ENCODE results near the gene AIFM1. TPM values are rescaled to one million over a fixed set of nuclear protein-coding genes. Genes with fewer than 3 reads are reported as not detected.

Gene AIFM1
- total and polyA plus RNA-seq, 12 donors: 37.4 to 163 (median 69.6) TPM

DNA sequence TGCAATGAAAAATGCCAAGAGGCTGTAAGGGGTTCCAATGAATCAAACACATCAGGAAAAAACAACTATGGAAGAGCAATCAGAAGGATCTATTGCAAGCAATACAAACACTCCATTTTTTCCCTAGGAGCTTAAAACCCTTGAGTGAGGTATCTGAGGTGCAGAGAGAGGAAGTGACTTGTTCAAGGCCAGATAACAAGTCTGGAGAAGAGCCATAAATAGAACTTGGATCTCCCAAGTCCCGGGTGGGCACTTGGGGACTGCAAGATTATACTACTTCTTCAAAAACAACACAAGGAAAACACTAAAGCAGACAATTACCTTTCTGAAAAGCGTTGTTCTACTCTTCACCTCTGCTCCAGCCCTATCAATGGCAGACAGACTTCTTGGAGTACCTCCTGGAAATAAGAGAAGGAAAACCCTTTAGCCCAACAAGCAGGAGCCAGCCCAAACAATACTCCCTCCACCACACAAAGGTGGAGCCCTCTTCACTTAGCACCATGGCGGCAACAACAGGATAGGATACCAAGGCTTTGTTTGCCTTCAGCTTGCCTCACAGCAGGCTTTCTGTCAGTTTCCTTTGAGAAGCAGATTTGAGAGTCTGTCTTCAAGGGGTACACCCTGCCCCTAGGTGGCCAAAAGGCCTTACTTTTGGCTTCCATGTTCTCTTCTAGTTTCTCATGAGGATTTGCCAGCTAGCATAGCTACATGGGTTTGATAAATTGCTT is 26.0 kb downstream of the AIFM1 start:
- H3K4me3 ChIP-seq: no peak overlapping the region
- no peaks in the 10 kb centered on the region for H3K9me3 ChIP-seq (replicated peaks in 1 of 3)
- DNase-seq: no peak
- H3K36me3 ChIP-seq (replicated peaks in 1 of 2): peaks cover 0 to 24% of the 10 kb centered on the region in 2 donors
- H3K27me3 ChIP-seq: no peaks in the 10 kb centered on the region
- no peak overlapping the region for H3K27ac ChIP-seq
- WGBS, 4 donors: 41 to 56% (median 49%) methylated on average over 3 of the region's 3 CpGs
- no peaks in the 10 kb centered on the region for H3K4me1 ChIP-seq (replicated peaks in 1 of 2)
- TF ChIP-seq, protein P1, sequence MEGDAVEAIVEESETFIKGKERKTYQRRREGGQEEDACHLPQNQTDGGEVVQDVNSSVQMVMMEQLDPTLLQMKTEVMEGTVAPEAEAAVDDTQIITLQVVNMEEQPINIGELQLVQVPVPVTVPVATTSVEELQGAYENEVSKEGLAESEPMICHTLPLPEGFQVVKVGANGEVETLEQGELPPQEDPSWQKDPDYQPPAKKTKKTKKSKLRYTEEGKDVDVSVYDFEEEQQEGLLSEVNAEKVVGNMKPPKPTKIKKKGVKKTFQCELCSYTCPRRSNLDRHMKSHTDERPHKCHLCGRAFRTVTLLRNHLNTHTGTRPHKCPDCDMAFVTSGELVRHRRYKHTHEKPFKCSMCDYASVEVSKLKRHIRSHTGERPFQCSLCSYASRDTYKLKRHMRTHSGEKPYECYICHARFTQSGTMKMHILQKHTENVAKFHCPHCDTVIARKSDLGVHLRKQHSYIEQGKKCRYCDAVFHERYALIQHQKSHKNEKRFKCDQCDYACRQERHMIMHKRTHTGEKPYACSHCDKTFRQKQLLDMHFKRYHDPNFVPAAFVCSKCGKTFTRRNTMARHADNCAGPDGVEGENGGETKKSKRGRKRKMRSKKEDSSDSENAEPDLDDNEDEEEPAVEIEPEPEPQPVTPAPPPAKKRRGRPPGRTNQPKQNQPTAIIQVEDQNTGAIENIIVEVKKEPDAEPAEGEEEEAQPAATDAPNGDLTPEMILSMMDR (IDR thresholded peaks at IDR 0.05): no peak
- no peak for TF ChIP-seq POLR2A (IDR thresholded peaks at IDR 0.05)
- intact Hi-C loops (cut with DNase I): no loop called here

DNA sequence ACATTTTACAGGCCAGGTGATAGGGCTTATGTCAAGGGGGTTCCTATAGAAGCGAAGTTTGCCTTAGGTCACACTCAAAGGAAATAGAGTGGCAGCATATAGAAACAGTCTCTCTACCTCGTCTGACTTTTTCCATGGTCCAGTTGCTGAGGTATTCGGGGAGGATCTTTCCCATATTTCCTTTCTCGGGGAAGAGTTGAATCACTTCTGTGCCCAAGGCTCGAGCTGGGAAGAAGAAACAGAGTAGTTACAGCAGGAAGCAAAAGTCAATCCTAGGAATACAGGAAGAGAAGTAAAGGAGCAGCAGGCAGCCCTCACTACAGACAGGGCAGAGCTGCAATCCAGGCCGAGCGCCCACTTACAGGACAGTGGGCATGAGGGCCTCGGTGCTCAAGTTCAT is 28.7 kb downstream of the AIFM1 start:
- DNase-seq: no peak
- intact Hi-C loops (cut with DNase I): no loop called here
- Histone ChIP-seq H3K4me1 (replicated peaks in 1 of 2) (no peaks in the 10 kb centered on the region), H3K27me3 (no peaks in the 10 kb centered on the region), H3K4me3 (no peak overlapping the region), H3K9me3 (replicated peaks in 1 of 3) (no peaks in the 10 kb centered on the region), H3K27ac (no peak overlapping the region), H3K36me3 (replicated peaks in 1 of 2) (peaks cover 0 to 31% of the 10 kb centered on the region in 2 donors)
- no peak for TF ChIP-seq POLR2A (IDR thresholded peaks at IDR 0.05)
- TF ChIP-seq, protein P1 (IDR thresholded peaks at IDR 0.05): no peak
- 81 to 94% (median 87%) methylated on average over 6 to 8 of the region's 8 CpGs for WGBS, 4 donors

DNA sequence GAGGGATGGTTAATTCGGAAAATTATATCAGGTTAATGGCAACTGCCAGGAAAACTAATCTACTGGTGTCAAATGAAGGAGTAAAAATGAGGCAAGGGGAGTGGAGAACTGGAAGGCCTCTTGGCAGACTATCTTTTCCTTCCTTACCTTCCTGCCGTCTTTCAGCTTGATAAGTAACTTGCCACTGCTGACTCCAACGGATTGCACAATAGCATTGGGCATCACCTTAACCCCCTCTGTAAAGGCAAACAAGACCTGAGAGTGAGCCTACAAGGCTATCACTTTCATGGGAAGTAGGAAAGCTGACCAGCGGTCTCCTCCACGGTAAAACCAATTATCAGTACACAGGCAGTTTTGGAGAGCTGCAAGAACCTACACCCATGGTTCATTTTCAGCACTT is 29.1 kb downstream of the AIFM1 start:
- no peak for DNase-seq
- TF ChIP-seq, protein P1 (IDR thresholded peaks at IDR 0.05): no peak
- H3K9me3 ChIP-seq (replicated peaks in 1 of 3): no peaks in the 10 kb centered on the region
- no peaks in the 10 kb centered on the region for H3K27me3 ChIP-seq
- peaks cover 0 to 36% of the 10 kb centered on the region in 2 donors for H3K36me3 ChIP-seq (replicated peaks in 1 of 2)
- H3K27ac ChIP-seq: no peak overlapping the region
- WGBS, 4 donors: 67 to 83% (median 72%) methylated on average over 3 to 5 of the region's 5 CpGs
- no peak overlapping the region for H3K4me3 ChIP-seq
- no peaks in the 10 kb centered on the region for H3K4me1 ChIP-seq (replicated peaks in 1 of 2)
- intact Hi-C loops (cut with DNase I): no loop called here

DNA sequence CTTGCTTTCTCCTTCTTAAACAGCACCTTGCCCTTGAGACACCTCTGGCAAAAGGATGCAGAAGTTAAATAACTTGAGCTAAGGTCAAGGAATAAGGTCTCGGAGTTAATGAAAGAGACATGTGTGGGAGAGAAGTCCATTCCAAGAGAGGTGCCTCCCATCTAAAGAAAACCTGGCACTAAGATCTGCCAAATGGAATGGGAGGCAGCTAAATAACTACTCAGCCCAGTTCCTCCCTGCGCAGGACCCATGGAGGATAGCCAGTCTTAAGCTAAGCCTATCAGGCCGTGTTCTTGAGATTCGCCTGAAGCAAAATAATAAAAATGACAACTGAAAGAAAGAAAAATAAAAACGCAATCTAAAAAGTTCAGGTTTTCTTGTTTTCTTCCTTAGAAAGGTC is 34.7 kb downstream of the AIFM1 start:
- DNase-seq: no peak
- intact Hi-C loops (cut with DNase I): no loop called here
- Histone ChIP-seq H3K9me3 (replicated peaks in 1 of 3) (no peaks in the 10 kb centered on the region), H3K27ac (no peak overlapping the region), H3K27me3 (no peaks in the 10 kb centered on the region), H3K4me3 (no peak overlapping the region), H3K36me3 (replicated peaks in 1 of 2) (peaks cover 0 to 43% of the 10 kb centered on the region in 2 donors), H3K4me1 (replicated peaks in 1 of 2) (no peaks in the 10 kb centered on the region)
- TF ChIP-seq, protein P1 (IDR thresholded peaks at IDR 0.05): no peak
- TF ChIP-seq POLR2A (IDR thresholded peaks at IDR 0.05): no peak
- 76 to 95% (median 86%) methylated on average over 5 of the region's 5 CpGs for WGBS, 4 donors
